K562 (cell line): ENCODE data around the gene PEX6. TPM values are rescaled to one million over a fixed set of nuclear protein-coding genes. Genes with fewer than 3 reads are reported as not detected.

Source experiments
- ARID3A ChIP-seq: IDR thresholded peaks from 2 replicates; pipeline ENCODE4 v1.6.1; 2012; ENCODE audit warnings: low read depth, low read length, improper control_type of control experiment, borderline replicate concordance
- ATF7 ChIP-seq: fragments of 450-650 bp; IDR thresholded peaks from 2 replicates; pipeline ENCODE4 v1.7.1; 2014; ENCODE audit warnings: mild to moderate bottlenecking, moderate library complexity
- BMI1 ChIP-seq: fragments of 150-350 bp; IDR thresholded peaks from 2 replicates; pipeline ENCODE4 v1.6.1; 2014; ENCODE audit warnings: low read length
- CCAR2 ChIP-seq: fragments of 200-400 bp; formaldehyde crosslinking; IDR thresholded peaks from 2 replicates; pipeline ENCODE4 v1.6.1; 2017; ENCODE audit warnings: mild to moderate bottlenecking, low read depth, low read length
- CREM ChIP-seq: IDR thresholded peaks from 2 replicates; pipeline ENCODE4 v1.6.1; 2014; ENCODE audit warnings: antibody characterized with exemption, low read depth
- FIP1L1 ChIP-seq: fragments of 200-400 bp; formaldehyde crosslinking; IDR thresholded peaks from 2 replicates; pipeline ENCODE4 v1.6.1; 2018; ENCODE audit warnings: mild to moderate bottlenecking, low read depth, low read length; ENCODE audit not compliant: poor library complexity, severe bottlenecking
- HIVEP1 ChIP-seq: fragments of 250-450 bp; sonication (Bioruptor Pico); IDR thresholded peaks from 2 replicates; pipeline ENCODE4 v1.4.0; 2020; ENCODE audit warnings: mild to moderate bottlenecking
- HOXB6 ChIP-seq: fragments of 250-450 bp; sonication (Bioruptor Pico); IDR thresholded peaks from 2 replicates; pipeline ENCODE4 v1.5.1; 2022; ENCODE audit warnings: mild to moderate bottlenecking, borderline replicate concordance
- ID3 ChIP-seq, 2 experiments: fragments of 250-450 bp in 1 of 2; fragments of 450-650 bp in 1 of 2; sonication (Bioruptor Pico) in 1 of 2; IDR thresholded peaks; 2 replicates each; pipeline versions ENCODE4 v1.6.1 to v1.8.0; 2016 to 2021; ENCODE audit warnings: mild to moderate bottlenecking in 2 of 2, moderate library complexity in 2 of 2, missing compliant biosample characterization in 1 of 2, missing genetic modification characterization in 1 of 2
- JUNB ChIP-seq: fragments of 450-650 bp; formaldehyde crosslinking; conservative IDR thresholded peaks from 2 replicates; pipeline ENCODE4 v1.4.0; 2020; ENCODE audit warnings: mild to moderate bottlenecking
- MAZ ChIP-seq, 2 experiments: fragments of 450-650 bp in 1 of 2; sonication (generic) in 1 of 2; formaldehyde crosslinking; IDR thresholded peaks in 1 of 2; conservative IDR thresholded peaks in 1 of 2; 2 replicates each; pipeline versions ENCODE4 v1.4.0 to v1.5.0; 2020; ENCODE audit warnings: mild to moderate bottlenecking in 1 of 2, missing genetic modification reagents in 1 of 2
- NCOA1 ChIP-seq: fragments of 450-650 bp; IDR thresholded peaks from 2 replicates; pipeline ENCODE4 v1.6.1; 2016; ENCODE audit warnings: low read depth
- NFXL1 ChIP-seq: fragments of 450-650 bp; formaldehyde crosslinking; IDR thresholded peaks from 2 replicates; pipeline ENCODE4 v1.4.0; 2021; ENCODE audit warnings: mild to moderate bottlenecking
- PHF21A ChIP-seq: fragments of 450-650 bp; IDR thresholded peaks from 2 replicates; pipeline ENCODE4 v1.6.1; 2017; ENCODE audit warnings: low read depth, borderline replicate concordance
- PHTF2 ChIP-seq: fragments of 250-450 bp; sonication (Bioruptor Pico); IDR thresholded peaks from 2 replicates; pipeline ENCODE4 v1.5.0; 2021; ENCODE audit warnings: mild to moderate bottlenecking
- PML ChIP-seq: IDR thresholded peaks from 2 replicates; pipeline ENCODE4 v1.6.1; 2012; ENCODE audit warnings: low read length, inconsistent platforms
- POLR2A ChIP-seq: fragments of 450-650 bp; conservative IDR thresholded peaks from 2 replicates; pipeline ENCODE4 v1.6.1; 2016
- PTBP1 ChIP-seq: fragments of 200-400 bp; formaldehyde crosslinking; IDR thresholded peaks from 2 replicates; pipeline ENCODE4 v1.6.1; 2017; ENCODE audit warnings: low read depth, low read length
- RBFOX2 ChIP-seq: fragments of 200-400 bp; formaldehyde crosslinking; IDR thresholded peaks from 2 replicates; pipeline ENCODE4 v1.6.1; 2017; ENCODE audit warnings: low read depth, mild to moderate bottlenecking, low read length, moderate library complexity
- RBM14 ChIP-seq: fragments of 200-400 bp; formaldehyde crosslinking; IDR thresholded peaks from 2 replicates; pipeline ENCODE4 v1.6.1; 2018; ENCODE audit warnings: low read depth, mild to moderate bottlenecking, low read length, moderate library complexity, borderline replicate concordance; ENCODE audit not compliant: insufficient read depth
- RBM34 ChIP-seq: fragments of 200-400 bp; formaldehyde crosslinking; IDR thresholded peaks from 2 replicates; pipeline ENCODE4 v1.6.1; 2018; ENCODE audit warnings: low read length, borderline replicate concordance; ENCODE audit not compliant: insufficient read depth
- RCOR1 ChIP-seq, 2 experiments: IDR thresholded peaks; 2 replicates each; pipeline ENCODE4 v1.6.1; 2012; ENCODE audit warnings: low read depth in 2 of 2, low read length in 2 of 2, borderline replicate concordance in 1 of 2, improper control_type of control experiment in 1 of 2
- THAP12 ChIP-seq: fragments of 250-450 bp; sonication (Bioruptor Pico); IDR thresholded peaks from 2 replicates; pipeline ENCODE4 v1.9.0; 2021; ENCODE audit warnings: mild to moderate bottlenecking, inconsistent platforms
- U2AF2 ChIP-seq: fragments of 200-400 bp; formaldehyde crosslinking; optimal IDR thresholded peaks from 2 replicates; pipeline ENCODE3; 2017; ENCODE audit warnings: low read depth, mild to moderate bottlenecking, low read length
- ZNF644 ChIP-seq: fragments of 200-800 bp; sonication (Bioruptor generic); IDR thresholded peaks from 2 replicates; pipeline ENCODE4 v1.6.1; 2016; ENCODE audit warnings: low read depth, missing genetic modification characterization, missing compliant biosample characterization
- polyA plus RNA-seq, 8 experiments: library from polyadenylated mRNA; depleted of rRNA in 4 of 8; stranded (reverse) in 5 of 8; unstranded in 3 of 8; fragments of >200 nt; fragmentation: Nextera tagmentation in 2 of 8; fragmentation: Illumina TruSeq in 1 of 8; extraction: Ambion mirVana in 2 of 8; extraction: Trizol in 1 of 8; gene quantifications; 2 replicates each; pipeline versions ENCODE4 v1.2.1 to v1.2.3, GENCODE V29; 2011 to 2014; ENCODE audit warnings: inconsistent platforms in 1 of 8, missing spikeins in 1 of 8
- total RNA-seq, 7 experiments: library from RNA; depleted of rRNA in 6 of 7; stranded (reverse); fragments of >200 nt in 6 of 7; fragmentation: Illumina TruSeq in 2 of 7; extraction: Trizol in 2 of 7; gene quantifications; 2 replicates each; pipeline versions ENCODE4 v1.2.1 to v1.2.3, GENCODE V29; 2011 to 2021; ENCODE audit warnings: low replicate concordance in 1 of 7

PEX6 gene
- total and polyA plus RNA-seq, 9 of the 15 experiments (the other 6 are each of a cell fraction or from before 2014, with no cell fraction given), result 0.17 to 20.8 (median 6.9) TPM

GRCh38 chr6:42978839-42979522 lies at the start of gene PEX6 (continued):
- TF ChIP-seq NCOA1 (peak; percentile 55; the same call in 1 of the 2 replicates), CREM (peak; percentile 88), THAP12 (CRISPR knock-in tag) (peak; percentile 75), ARID3A (no peak), CCAR2 (no peak), FIP1L1 (peak; percentile 77), RBM34 (no peak), RCOR1 (IDR thresholded peaks at IDR 0.05; ENCODE audit: borderline replicate concordance in 1 of 2, low read depth in 2 of 2, low read length in 2 of 2) (peak in 1 of 2 experiments; percentile 12; a peak in 1 of 4 replicates), MAZ (CRISPR knock-in tag; conservative IDR thresholded peaks at IDR 0.05 in 1 of 2, IDR thresholded peaks at IDR 0.05 in 1 of 2) (peak; percentile 29 to 55; a peak in 2 of 4 replicates), POLR2A (peak; percentile 97), BMI1 (no peak), RBM14 (no peak), ID3 (CRISPR knock-in tag; IDR thresholded peaks at IDR 0.05) (no peak), ID3 (tag; IDR thresholded peaks at IDR 0.05) (no peak), U2AF2 (no peak), HOXB6 (CRISPR knock-in tag) (no peak), ATF7 (peak; percentile 74), HIVEP1 (CRISPR knock-in tag) (no peak), RBFOX2 (peak; percentile 99), PHTF2 (CRISPR knock-in tag) (no peak), PHF21A (no peak), PML (peak; percentile 69; the same call in 1 of the 2 replicates), NFXL1 (CRISPR knock-in tag) (no peak), PTBP1 (no peak), ZNF644 (peak; percentile 53; the same call in 1 of the 2 replicates), JUNB (CRISPR knock-in tag) (no peak)
